PC-9 (cell line): Measurements from ENCODE around the gene SP140L. TPM values are rescaled to one million over a fixed set of nuclear protein-coding genes. Genes with fewer than 3 reads are reported as not detected.
"Not testable (repeated sequence)": the region's sequence is repeated elsewhere in the genome, so short reads cannot be mapped to it uniquely, and the experiment has no call there.

Source experiments
- Bru-seq: library from RNA; stranded (reverse); fragments of 400-500 nt; gene quantifications from one replicate; lab custom pipeline; 2021; lab: Mats Ljungman, UMichigan
- BruChase-seq, 2 experiments: library from RNA; stranded (reverse); fragments of 400-500 nt; gene quantifications; one replicate each; lab custom pipeline; 2021; lab: Mats Ljungman, UMichigan
- BruUV-seq: library from RNA; stranded (reverse); fragments of 400-500 nt; replicated peaks from 2 replicates; lab custom pipeline; 2021; lab: Mats Ljungman, UMichigan
- CTCF ChIA-PET: fragments of 300-600 bp; sonication (Branson Sonifier 250); formaldehyde crosslinking; loops from one replicate; lab custom pipeline; 2022; ENCODE audit warnings: antibody characterized with exemption; lab: Charles Lee
- POLR2A ChIA-PET: fragments of 300-600 bp; sonication (Branson Sonifier 250); formaldehyde crosslinking; loops from one replicate; lab custom pipeline; 2022; ENCODE audit warnings: antibody characterized with exemption; ENCODE audit not compliant: unreplicated experiment; lab: Charles Lee
- DNase-seq, 2 experiments: peaks; one replicate each; pipeline versions ENCODE4 v3.0.0 to v3.0.0-alpha.2; 2015 to 2022; ENCODE audit warnings: mixed read lengths in 1 of 2
- H2AFZ ChIP-seq: fragments of 200-600 bp; sonication (generic); 2 replicates; pipeline ENCODE4 v1.8.1; 2017; ENCODE audit warnings: antibody characterized with exemption
- H3F3A ChIP-seq: fragments of 200-600 bp; sonication (generic); 2 replicates; pipeline ENCODE4 v1.8.1; 2017; ENCODE audit warnings: antibody characterized with exemption, mild to moderate bottlenecking, low read depth; ENCODE audit not compliant: insufficient read depth
- H3K27ac ChIP-seq: fragments of 200-600 bp; sonication (generic); 2 replicates; pipeline ENCODE4 v1.6.1; 2016; ENCODE audit warnings: mixed run types
- H3K27me3 ChIP-seq: fragments of 200-600 bp; sonication (generic); 2 replicates; pipeline ENCODE4 v1.6.1; 2016; ENCODE audit warnings: low read depth, mixed run types; ENCODE audit not compliant: insufficient read depth
- H3K36me3 ChIP-seq: fragments of 200-600 bp; sonication (generic); 2 replicates; pipeline ENCODE4 v1.6.1; 2016; ENCODE audit warnings: low read depth, mixed run types
- H3K4me1 ChIP-seq: fragments of 200-600 bp; sonication (generic); replicated peaks from 2 replicates; pipeline ENCODE4 v1.6.1; 2016; ENCODE audit warnings: mixed run types; ENCODE audit not compliant: insufficient read depth
- H3K4me2 ChIP-seq: fragments of 200-600 bp; sonication (generic); 2 replicates; pipeline ENCODE4 v1.6.1; 2017; ENCODE audit warnings: mixed run types
- H3K4me3 ChIP-seq: fragments of 200-600 bp; sonication (generic); 2 replicates; pipeline ENCODE4 v1.6.1; 2016; ENCODE audit warnings: mixed run types
- H3K79me2 ChIP-seq: fragments of 200-600 bp; sonication (generic); 2 replicates; pipeline ENCODE4 v1.6.1; 2017; ENCODE audit warnings: low read depth, mixed run types
- H3K9me2 ChIP-seq: fragments of 200-600 bp; sonication (generic); 2 replicates; pipeline ENCODE4 v1.8.1; 2017; ENCODE audit warnings: mild to moderate bottlenecking; ENCODE audit not compliant: insufficient read depth
- H3K9me3 ChIP-seq: fragments of 200-600 bp; sonication (generic); 2 replicates; pipeline ENCODE4 v1.8.1; 2016; ENCODE audit warnings: low read depth; ENCODE audit not compliant: insufficient read depth
- H4K20me1 ChIP-seq: fragments of 200-600 bp; sonication (generic); 2 replicates; pipeline ENCODE4 v1.8.1; 2017; ENCODE audit not compliant: insufficient read depth
- EZH2 ChIP-seq: fragments of 200-600 bp; sonication (generic); IDR thresholded peaks from 2 replicates; pipeline ENCODE4 v1.8.0; 2017; ENCODE audit warnings: antibody characterized with exemption, low read depth
- intact Hi-C: fragments of 100-400 bp; cut with micrococcal nuclease; formaldehyde crosslinking; loops from one replicate; pipeline ENCODE4 v1.10.0; 2022; ENCODE audit not compliant: unreplicated experiment
- long read RNA-seq: library from polyadenylated mRNA; stranded (forward); transcript quantifications from one replicate; pipeline ENCODE4 v2.0.0, GENCODE V29; 2022
- total RNA-seq: library from RNA; stranded (reverse); gene quantifications from 2 replicates; pipeline ENCODE4 v1.2.3, GENCODE V29; 2021
- TF ChIP-seq, protein P1 (sequence below): fragments of 200-600 bp; sonication (generic); conservative IDR thresholded peaks from 2 replicates; pipeline ENCODE4 v1.6.1; 2017; ENCODE audit warnings: mixed run types, antibody characterized with exemption, mild to moderate bottlenecking, moderate library complexity

Gene SP140L
- 15.1 and 23.6 TPM in 2 replicates for total RNA-seq
- percentile 69 among the genes with signal in this experiment for Bru-seq, nascent RNA
- BruChase-seq, experiment 1, labeled RNA remaining after a 2-hour chase = percentile 65 among the genes with signal in this experiment
- percentile 61 among the genes with signal in this experiment for BruChase-seq, experiment 2, labeled RNA remaining after a 6-hour chase
- long read RNA-seq, partial matches to known transcripts = 4 of 27 reads
- long read RNA-seq, other reads (novel, unspliced or antisense) = 15 of 27 reads

DNA sequence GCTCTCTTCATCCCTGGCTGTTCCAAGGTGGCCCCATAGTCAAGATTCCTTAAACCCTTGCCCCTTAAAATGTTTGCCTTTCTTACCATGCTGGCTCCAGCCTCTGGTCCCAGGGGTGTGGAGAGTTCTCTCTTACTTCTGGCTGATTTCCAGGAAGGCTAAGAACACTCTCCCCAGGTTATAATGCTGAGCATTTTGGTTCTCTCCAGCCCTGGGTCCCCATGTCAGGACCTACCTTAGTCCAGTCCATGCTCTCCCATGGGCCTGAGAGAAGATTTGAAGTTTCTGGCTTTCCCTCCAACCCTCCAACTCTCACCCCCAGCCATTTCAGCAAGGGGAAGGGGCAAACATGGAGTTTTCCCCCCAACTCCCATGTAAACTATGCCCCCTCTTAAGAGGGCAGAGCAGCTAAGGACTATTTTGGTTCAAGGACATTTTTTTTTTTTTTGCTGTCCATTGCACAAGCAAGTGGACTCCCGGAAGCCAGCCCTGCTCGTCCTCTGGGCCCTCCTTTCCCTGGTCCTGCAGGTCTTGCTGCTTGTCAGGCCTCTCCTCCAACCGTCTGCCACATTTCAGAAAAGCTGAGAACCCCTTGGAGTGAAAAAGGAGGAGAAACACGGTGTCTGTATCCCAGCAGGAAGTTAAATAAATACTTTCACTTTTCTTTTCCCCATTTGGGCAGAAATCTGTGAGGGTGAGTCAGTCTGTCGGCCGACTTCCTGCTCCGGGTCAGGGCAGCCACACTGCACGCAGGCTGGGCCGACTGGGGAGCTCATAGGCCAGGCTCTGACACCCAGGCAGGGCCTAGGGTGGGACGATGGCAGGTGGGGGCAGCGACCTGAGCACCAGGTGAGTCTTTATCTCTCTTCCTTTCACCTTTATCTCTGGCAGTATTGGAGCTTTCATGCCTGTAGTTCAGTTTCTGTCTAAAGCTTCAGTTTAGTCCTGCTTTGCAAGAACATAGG is at the start of gene SP140L:
TSS of gene SP140L (plus strand) at position 741 of the 965 bp plus-strand sequence. CDS start at position 818, 77 bp downstream.
- BruUV-seq = TSS peak; percentile 67
- POLR2A ChIA-PET = no interaction called here
- CTCF ChIA-PET = interaction anchor here (0.6 to 1.0 kb wide), 3 partner anchors 166 to 273 kb away, joined by 3 to 7 read pairs (median 3); no protein-coding TSS in a partner anchor

DNA sequence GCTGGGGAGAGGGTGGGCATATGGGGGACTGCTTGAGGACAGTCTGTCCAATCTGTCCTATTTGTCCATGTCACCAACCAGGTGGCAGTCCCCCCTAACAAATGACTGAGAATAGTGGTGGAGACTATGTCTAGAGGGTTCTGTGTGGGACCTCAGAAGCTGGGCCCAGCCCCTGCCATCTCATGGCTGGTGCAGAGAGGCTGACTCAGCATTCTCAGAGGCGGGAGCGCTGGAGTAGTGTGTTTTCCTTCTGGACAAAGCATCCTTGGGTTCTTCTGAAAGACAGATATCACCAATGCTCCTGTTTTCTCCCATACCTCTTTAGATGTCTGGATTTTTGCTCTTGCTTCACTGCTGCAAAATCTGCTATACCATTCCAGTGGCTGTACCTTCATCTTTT is 44.1 kb upstream of the SP140L start:
- ChIA-PET POLR2A (no interaction called here), CTCF (no interaction called here)
- no peaks in the 10 kb centered on the region for H3K36me3 ChIP-seq
- no peaks in the 10 kb centered on the region for H3K4me1 ChIP-seq
- H3K9me2 ChIP-seq = no peaks in the 10 kb centered on the region
- DNase-seq = no peak
- no peak overlapping the region for H3K4me2 ChIP-seq
- no peaks in the 10 kb centered on the region for H3K79me2 ChIP-seq
- H2AFZ ChIP-seq = no peak overlapping the region
- no peaks in the 10 kb centered on the region for H3F3A ChIP-seq
- intact Hi-C loops = no loop called here
- no peak overlapping the region for H3K4me3 ChIP-seq
- no TSS peak for BruUV-seq
- TF ChIP-seq, protein P1, sequence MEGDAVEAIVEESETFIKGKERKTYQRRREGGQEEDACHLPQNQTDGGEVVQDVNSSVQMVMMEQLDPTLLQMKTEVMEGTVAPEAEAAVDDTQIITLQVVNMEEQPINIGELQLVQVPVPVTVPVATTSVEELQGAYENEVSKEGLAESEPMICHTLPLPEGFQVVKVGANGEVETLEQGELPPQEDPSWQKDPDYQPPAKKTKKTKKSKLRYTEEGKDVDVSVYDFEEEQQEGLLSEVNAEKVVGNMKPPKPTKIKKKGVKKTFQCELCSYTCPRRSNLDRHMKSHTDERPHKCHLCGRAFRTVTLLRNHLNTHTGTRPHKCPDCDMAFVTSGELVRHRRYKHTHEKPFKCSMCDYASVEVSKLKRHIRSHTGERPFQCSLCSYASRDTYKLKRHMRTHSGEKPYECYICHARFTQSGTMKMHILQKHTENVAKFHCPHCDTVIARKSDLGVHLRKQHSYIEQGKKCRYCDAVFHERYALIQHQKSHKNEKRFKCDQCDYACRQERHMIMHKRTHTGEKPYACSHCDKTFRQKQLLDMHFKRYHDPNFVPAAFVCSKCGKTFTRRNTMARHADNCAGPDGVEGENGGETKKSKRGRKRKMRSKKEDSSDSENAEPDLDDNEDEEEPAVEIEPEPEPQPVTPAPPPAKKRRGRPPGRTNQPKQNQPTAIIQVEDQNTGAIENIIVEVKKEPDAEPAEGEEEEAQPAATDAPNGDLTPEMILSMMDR = no peak
- TF ChIP-seq EZH2 = no peak
- no peaks in the 10 kb centered on the region for H3K27me3 ChIP-seq
- H4K20me1 ChIP-seq = no peaks in the 10 kb centered on the region
- no peak overlapping the region for H3K27ac ChIP-seq
- H3K9me3 ChIP-seq = no peaks in the 10 kb centered on the region

More for the DNA sequence above, at the start of gene SP140L:
- Histone ChIP-seq H3K36me3 (no peaks in the 10 kb centered on the region), H3K9me2 (no peaks in the 10 kb centered on the region), H3K79me2 (no peaks in the 10 kb centered on the region), H3K27me3 (no peaks in the 10 kb centered on the region), H2AFZ (peak within 1 kb of the TSS; percentile 88), H3K9me3 (no peaks in the 10 kb centered on the region), H3K4me1 (peaks cover 19% of the 10 kb centered on the region; the same call in 1 of the 2 replicates), H3K27ac (peak within 1 kb of the TSS; percentile 58), H3F3A (0 out of 2 replicates have a peak, but pooled peaks cover 13% of the 10 kb centered on the region), H3K4me3 (peak within 1 kb of the TSS; percentile 67), H4K20me1 (no peaks in the 10 kb centered on the region), H3K4me2 (peak within 1 kb of the TSS; percentile 85)
- TF ChIP-seq, protein P1 = no peak
- TF ChIP-seq EZH2 = no peak
- DNase-seq = peak; percentile 70 to 82
- intact Hi-C loops = loop anchor here (2.0 to 10.0 kb wide), 3 partner anchors 86 to 398 kb away; no protein-coding TSS in a partner anchor

DNA sequence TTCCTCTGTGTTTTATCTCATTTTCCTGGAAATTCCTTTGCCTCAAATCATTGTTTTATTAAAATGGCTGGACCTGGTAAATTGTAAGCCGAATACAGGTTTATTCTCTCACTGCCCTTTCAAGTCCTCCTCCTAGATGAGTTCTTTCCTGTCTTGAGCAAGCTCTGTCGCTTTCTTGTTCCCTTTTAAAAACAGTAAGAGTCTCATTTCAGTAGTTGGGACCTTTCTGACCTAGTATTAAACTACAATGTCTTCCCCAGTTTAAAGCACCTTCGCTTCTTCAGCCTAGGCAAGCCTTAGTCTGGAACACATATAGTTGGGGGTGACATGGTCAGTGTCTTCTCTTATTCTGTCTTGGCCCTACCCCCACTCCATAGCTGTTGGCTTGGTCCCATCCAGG is 40.9 kb upstream of the SP140L start:
- ChIA-PET CTCF (no interaction called here), POLR2A (interaction anchor here (0.6 kb wide), 1 partner anchor 325 kb away, joined by 3 read pairs; no protein-coding TSS in a partner anchor)
- Histone ChIP-seq H3K9me2 (no peaks in the 10 kb centered on the region), H3K4me3 (no peak overlapping the region), H3K79me2 (no peaks in the 10 kb centered on the region), H3K27ac (no peak overlapping the region), H2AFZ (no peak overlapping the region), H3K4me1 (no peaks in the 10 kb centered on the region), H3K9me3 (no peaks in the 10 kb centered on the region), H3K36me3 (no peaks in the 10 kb centered on the region), H3K27me3 (no peaks in the 10 kb centered on the region), H3F3A (no peaks in the 10 kb centered on the region), H3K4me2 (no peak overlapping the region), H4K20me1 (no peaks in the 10 kb centered on the region)
- DNase-seq = no peak
- intact Hi-C loops = no loop called here
- no TSS peak for BruUV-seq
- no peak for TF ChIP-seq EZH2
- TF ChIP-seq, protein P1 = no peak

DNA sequence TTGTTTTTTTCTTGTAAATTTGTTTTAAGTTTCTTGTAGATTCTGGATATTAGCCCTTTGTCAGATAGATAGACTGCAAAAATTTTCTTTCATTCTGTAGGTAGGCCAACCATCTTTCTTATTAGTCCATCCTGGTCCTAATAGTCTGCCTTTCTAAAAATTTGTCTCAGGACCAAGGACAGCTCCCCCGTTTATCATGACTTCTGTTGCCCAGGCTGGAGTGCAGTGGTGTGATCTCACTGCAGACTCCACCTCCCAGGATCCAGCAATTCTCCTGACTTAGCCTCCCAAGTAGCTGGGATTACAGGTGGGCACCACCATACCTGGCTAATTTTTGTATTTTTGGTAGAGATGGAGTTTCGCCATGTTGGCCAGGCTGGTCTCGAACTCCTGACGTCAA is 37.7 kb upstream of the SP140L start:
- intact Hi-C loops, H3K4me3 ChIP-seq, BruUV-seq, CTCF ChIA-PET, H3K79me2 ChIP-seq, H3K9me3 ChIP-seq, H3K36me3 ChIP-seq, H3K4me2 ChIP-seq, H3K27me3 ChIP-seq, H3K9me2 ChIP-seq, H3K4me1 ChIP-seq, POLR2A ChIA-PET, H3F3A ChIP-seq, H4K20me1 ChIP-seq, H2AFZ ChIP-seq, H3K27ac ChIP-seq: not testable (repeated sequence)
- peak in 1 of 2 experiments; percentile 4 for DNase-seq
